Astrocyte (in vitro differentiated cells and primary cell): ENCODE measurements around the gene CREB3L1. TPM values are rescaled to one million over a fixed set of nuclear protein-coding genes. Genes with fewer than 3 reads are reported as not detected.

Experiments
- DNase-seq: peaks from one replicate; pipeline ENCODE4 v3.0.0-alpha.2; 2010; ENCODE audit warnings: low read depth
- FAIRE-seq: peaks from 2 replicates; lab custom pipeline; 2011; peaks lifted over from hg19 to GRCh38; lab: Jason Lieb, UNC
- H2AFZ ChIP-seq: 2 replicates; pipeline ENCODE4 v1.6.0; 2012; ENCODE audit warnings: low read depth, low read length, inconsistent platforms
- H3K27ac ChIP-seq: 2 replicates; pipeline ENCODE4 v1.5.1; 2011; ENCODE audit warnings: low read depth, low read length, inconsistent platforms
- H3K27me3 ChIP-seq: 2 replicates; pipeline ENCODE4 v1.6.0; 2011; ENCODE audit warnings: low read length, inconsistent platforms; ENCODE audit not compliant: insufficient read depth
- H3K36me3 ChIP-seq: 2 replicates; pipeline ENCODE4 v1.5.1; 2011; ENCODE audit warnings: low read length, inconsistent platforms; ENCODE audit not compliant: insufficient read depth
- H3K4me1 ChIP-seq: 2 replicates; pipeline ENCODE4 v1.5.1; 2011; ENCODE audit warnings: low read length, inconsistent platforms; ENCODE audit not compliant: insufficient read depth
- H3K4me2 ChIP-seq: 2 replicates; pipeline ENCODE4 v1.6.0; 2012; ENCODE audit warnings: low read length, inconsistent platforms
- H3K4me3 ChIP-seq: 2 replicates; pipeline ENCODE4 v1.5.1; 2011; ENCODE audit warnings: low read depth, mild to moderate bottlenecking, low read length, inconsistent platforms; ENCODE audit not compliant: insufficient read depth
- H3K79me2 ChIP-seq: 2 replicates; pipeline ENCODE4 v1.6.0; 2012; ENCODE audit warnings: mild to moderate bottlenecking, low read length, inconsistent platforms; ENCODE audit not compliant: insufficient read depth
- H3K9ac ChIP-seq: 2 replicates; pipeline ENCODE4 v1.6.0; 2012; ENCODE audit warnings: mild to moderate bottlenecking, low read length, inconsistent platforms
- H3K9me3 ChIP-seq: 2 replicates; pipeline ENCODE4 v1.5.1; 2012; ENCODE audit warnings: low read depth, mild to moderate bottlenecking, low read length, inconsistent platforms; ENCODE audit not compliant: insufficient read depth
- H4K20me1 ChIP-seq: 2 replicates; pipeline ENCODE4 v1.6.0; 2012; ENCODE audit warnings: low read length, inconsistent platforms; ENCODE audit not compliant: insufficient read depth
- H3K27ac Mint-ChIP-seq: one replicate; pipeline ENCODE4 v1.8.0; 2021; ENCODE audit warnings: mild to moderate bottlenecking, mixed read lengths; ENCODE audit not compliant: unreplicated experiment
- H3K27me3 Mint-ChIP-seq: one replicate; pipeline ENCODE4 v1.8.0; 2021; ENCODE audit warnings: low read depth, mixed read lengths; ENCODE audit not compliant: unreplicated experiment
- H3K36me3 Mint-ChIP-seq: one replicate; pipeline ENCODE4 v1.8.0; 2021; ENCODE audit warnings: low read depth, mixed read lengths; ENCODE audit not compliant: unreplicated experiment
- H3K4me1 Mint-ChIP-seq: one replicate; pipeline ENCODE4 v1.8.0; 2021; ENCODE audit warnings: low read depth, mixed read lengths; ENCODE audit not compliant: unreplicated experiment
- H3K4me3 Mint-ChIP-seq: one replicate; pipeline ENCODE4 v1.8.0; 2021; ENCODE audit warnings: mild to moderate bottlenecking, moderate library complexity, mixed read lengths; ENCODE audit not compliant: unreplicated experiment
- H3K9me3 Mint-ChIP-seq: one replicate; pipeline ENCODE4 v1.8.0; 2021; ENCODE audit warnings: mild to moderate bottlenecking, mixed read lengths; ENCODE audit not compliant: unreplicated experiment
- CTCF ChIP-seq: IDR thresholded peaks from 2 replicates; pipeline ENCODE4 v1.5.1; 2011; ENCODE audit warnings: low read depth, mild to moderate bottlenecking, inconsistent platforms, low read length, moderate library complexity; ENCODE audit not compliant: insufficient read depth
- EZH2 ChIP-seq: IDR thresholded peaks from 2 replicates; pipeline ENCODE4 v1.6.1; 2012; ENCODE audit warnings: mild to moderate bottlenecking, low read length, inconsistent platforms; ENCODE audit not compliant: insufficient read depth
- total RNA-seq: library from RNA; stranded (reverse); gene quantifications from 2 replicates; pipeline ENCODE4 v1.2.1, GENCODE V29; 2021

The CREB3L1 gene
- total RNA-seq, 1 donor from 2014 or later, result 324 TPM

DNA sequence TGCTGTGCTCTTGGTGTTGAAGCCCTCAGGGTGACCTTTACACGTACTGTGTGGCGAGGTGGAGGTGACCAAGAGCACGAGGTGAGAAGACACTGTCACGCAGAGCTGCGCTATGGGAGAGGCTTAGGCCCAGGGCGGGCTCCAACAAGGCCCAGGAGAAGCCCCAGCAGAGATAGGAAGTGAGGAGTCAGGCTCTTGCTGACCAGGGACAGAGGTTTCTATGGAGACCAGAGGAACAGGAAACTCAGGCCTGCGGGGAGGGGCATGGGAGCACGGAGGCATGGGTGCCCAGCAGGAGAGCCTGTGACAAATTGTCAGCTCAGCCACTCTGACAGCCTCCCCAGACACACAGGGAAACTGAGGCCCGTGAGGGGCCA, 85.6 kb downstream of the CREB3L1 start:
- Histone ChIP-seq H3K36me3 (no peaks in the 10 kb centered on the region), H2AFZ (peak overlapping the region; percentile 39), H3K4me1 (peaks cover 37% of the 10 kb centered on the region), H3K4me3 (no peak overlapping the region), H3K9me3 (no peaks in the 10 kb centered on the region), H3K27ac (peak overlapping the region; percentile 71), H3K27me3 (no peaks in the 10 kb centered on the region), H4K20me1 (peaks cover 48% of the 10 kb centered on the region), H3K9ac (peak overlapping the region; percentile 59), H3K79me2 (peaks cover 41% of the 10 kb centered on the region), H3K4me2 (peak overlapping the region; percentile 73)
- Mint-ChIP-seq H3K4me1 (peaks cover 16% of the 10 kb centered on the region), H3K36me3 (no peaks in the 10 kb centered on the region), H3K4me3 (peak overlapping the region; percentile 45), H3K27ac (peak overlapping the region; percentile 87), H3K9me3 (no peaks in the 10 kb centered on the region), H3K27me3 (no peaks in the 10 kb centered on the region)
- FAIRE-seq (no peak), DNase-seq (peak; percentile 53)
- TF ChIP-seq CTCF (no peak), EZH2 (no peak)

DNA sequence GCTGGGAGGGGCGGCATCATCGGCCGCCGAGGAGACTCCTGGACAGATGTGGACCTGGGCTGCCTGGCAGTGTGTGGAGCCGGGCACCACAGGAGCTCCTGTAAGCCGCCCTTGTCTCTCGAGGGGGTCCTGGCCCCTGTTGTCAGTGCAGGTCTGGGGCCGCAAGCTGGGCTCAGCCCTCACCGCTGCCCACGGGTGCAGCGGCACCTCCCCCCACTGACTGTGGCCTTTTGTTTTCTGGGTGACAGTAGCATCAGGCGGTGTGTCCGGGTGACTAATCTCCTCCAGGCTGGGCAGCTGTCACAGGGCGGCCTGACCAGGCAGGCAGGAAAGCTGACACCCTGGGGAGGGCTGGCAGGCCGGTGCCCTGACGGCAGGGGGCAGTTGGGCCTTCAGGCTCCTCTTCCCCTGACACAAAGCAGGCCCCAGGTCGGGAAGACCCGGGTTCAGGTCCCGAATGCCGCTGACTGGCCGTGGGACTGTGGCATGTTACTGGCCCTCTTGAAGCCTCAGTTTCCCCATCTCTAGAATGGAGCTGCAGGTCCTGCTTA, 86.1 kb downstream of the CREB3L1 start:
- FAIRE-seq (no peak), DNase-seq (peak; percentile 46)
- peaks cover 37% of the 10 kb centered on the region for H3K4me1 ChIP-seq
- peak; percentile 6 for TF ChIP-seq CTCF
- TF ChIP-seq EZH2, result no peak
- peaks cover 41% of the 10 kb centered on the region for H3K79me2 ChIP-seq
- H2AFZ ChIP-seq, result peak overlapping the region; percentile 39
- Mint-ChIP-seq H3K27ac (peak overlapping the region; percentile 47), H3K9me3 (no peaks in the 10 kb centered on the region), H3K27me3 (no peaks in the 10 kb centered on the region), H3K4me1 (peaks cover 16% of the 10 kb centered on the region), H3K4me3 (no peak overlapping the region), H3K36me3 (no peaks in the 10 kb centered on the region)
- H3K4me3 ChIP-seq, result no peak overlapping the region
- H4K20me1 ChIP-seq, result peaks cover 53% of the 10 kb centered on the region
- peak overlapping the region; percentile 71 for H3K27ac ChIP-seq
- no peaks in the 10 kb centered on the region for H3K36me3 ChIP-seq
- H3K9me3 ChIP-seq, result no peaks in the 10 kb centered on the region
- no peaks in the 10 kb centered on the region for H3K27me3 ChIP-seq
- peak overlapping the region; percentile 73 for H3K4me2 ChIP-seq
- peak overlapping the region; percentile 59 for H3K9ac ChIP-seq

GRCh38 chr11:46364056-46364455, 86.6 kb downstream of the CREB3L1 start:
- no peak overlapping the region for H2AFZ ChIP-seq
- H3K9ac ChIP-seq, result peak overlapping the region; percentile 59
- H3K9me3 Mint-ChIP-seq, result no peaks in the 10 kb centered on the region
- peaks cover 41% of the 10 kb centered on the region for H3K79me2 ChIP-seq
- H3K4me3 ChIP-seq, result no peak overlapping the region
- H3K4me2 ChIP-seq, result peak overlapping the region; percentile 73
- H3K27me3 ChIP-seq, result no peaks in the 10 kb centered on the region
- H3K36me3 ChIP-seq, result no peaks in the 10 kb centered on the region
- DNase-seq, result no peak
- no peaks in the 10 kb centered on the region for H3K27me3 Mint-ChIP-seq
- no peak for FAIRE-seq
- H3K9me3 ChIP-seq, result no peaks in the 10 kb centered on the region
- no peak overlapping the region for H3K4me3 Mint-ChIP-seq
- H3K27ac ChIP-seq, result peak overlapping the region; percentile 71
- peaks cover 37% of the 10 kb centered on the region for H3K4me1 ChIP-seq
- TF ChIP-seq CTCF (no peak), EZH2 (no peak)
- peaks cover 58% of the 10 kb centered on the region for H4K20me1 ChIP-seq
- H3K4me1 Mint-ChIP-seq, result peaks cover 16% of the 10 kb centered on the region
- peaks cover 2% of the 10 kb centered on the region for H3K36me3 Mint-ChIP-seq
- H3K27ac Mint-ChIP-seq, result peak overlapping the region; percentile 47
